GM12878 (cell line): Measurements from ENCODE around the gene STRN4. TPM values are rescaled to one million over a fixed set of nuclear protein-coding genes. Genes with fewer than 3 reads are reported as not detected.

ENCODE experiments used
- ATAC-seq: fragments of 200-7000 bp; cut with Tn5 transposase; 3 replicates; pipeline ENCODE4 v1.9.1; 2020; ENCODE audit warnings: mild to moderate bottlenecking, moderate library complexity
- BruUV-seq: library from RNA; stranded (reverse); fragments of 400-500 nt; replicated peaks from 2 replicates; lab custom pipeline; 2021; lab: Mats Ljungman, UMichigan
- CTCF ChIA-PET: fragments of 300-600 bp; sonication (Branson Sonifier 250); formaldehyde crosslinking; extraction: SDS; loops from one replicate; lab custom pipeline; 2021; ENCODE audit warnings: inconsistent platforms; lab: Yijun Ruan, JAX
- POLR2A ChIA-PET: fragments of 350-600 bp; formaldehyde crosslinking; extraction: SDS; loops from one replicate; lab custom pipeline; 2021; ENCODE audit warnings: inconsistent platforms; lab: Charles Lee
- RAD21 ChIA-PET: fragments of 300-600 bp; sonication (Branson Sonifier 250); formaldehyde crosslinking; loops from one replicate; lab custom pipeline; 2023; ENCODE audit warnings: antibody characterized with exemption; ENCODE audit not compliant: unreplicated experiment; lab: Charles Lee
- SMC1A ChIA-PET: fragments of 300-600 bp; sonication (Branson Sonifier 250); formaldehyde crosslinking; loops from one replicate; lab custom pipeline; 2023; ENCODE audit not compliant: unreplicated experiment, uncharacterized antibody; lab: Charles Lee
- DNase-seq: peaks from one replicate; pipeline ENCODE4 v3.0.0-alpha.2; 2011; ENCODE audit warnings: low read depth, low spot score
- FAIRE-seq: peaks from 3 replicates; lab custom pipeline; 2011; peaks lifted over from hg19 to GRCh38; lab: Jason Lieb, UNC
- H2AFZ ChIP-seq: 2 replicates; pipeline ENCODE4 v1.6.0; 2011; ENCODE audit warnings: low read depth, low read length, control low read depth; ENCODE audit not compliant: control insufficient read depth
- H3K27ac ChIP-seq: 2 replicates; pipeline ENCODE4 v1.5.1; 2011; ENCODE audit warnings: control low read depth; ENCODE audit not compliant: control insufficient read depth, insufficient read depth
- H3K27me3 ChIP-seq, 2 experiments: replicated peaks in 1 of 2; 2 replicates each; pipeline versions ENCODE4 v1.6.0 to v1.6.1; 2011; ENCODE audit warnings: low read length in 1 of 2; ENCODE audit not compliant: control insufficient read depth in 2 of 2, insufficient read depth in 2 of 2
- H3K36me3 ChIP-seq, 2 experiments: 2 replicates each; pipeline ENCODE4 v1.5.1; 2011; ENCODE audit warnings: low read length in 1 of 2; ENCODE audit not compliant: control insufficient read depth in 2 of 2, insufficient read depth in 2 of 2
- H3K4me1 ChIP-seq: 2 replicates; pipeline ENCODE4 v1.6.1; 2011; ENCODE audit warnings: mild to moderate bottlenecking, low read length, moderate library complexity, mixed read lengths; ENCODE audit not compliant: control insufficient read depth, insufficient read depth
- H3K4me2 ChIP-seq: 2 replicates; pipeline ENCODE4 v1.6.0; 2011; ENCODE audit warnings: control low read depth; ENCODE audit not compliant: control insufficient read depth, insufficient read depth
- H3K4me3 ChIP-seq: fragments of 200-600 bp; sonication (generic); 2 replicates; pipeline ENCODE4 v1.5.1; 2016
- H3K79me2 ChIP-seq: 2 replicates; pipeline ENCODE4 v1.6.0; 2011; ENCODE audit warnings: low read length; ENCODE audit not compliant: control insufficient read depth, insufficient read depth
- H3K9ac ChIP-seq: 2 replicates; pipeline ENCODE4 v1.8.0; 2011; ENCODE audit warnings: low read length, control low read depth, mixed read lengths; ENCODE audit not compliant: control insufficient read depth, insufficient read depth
- H3K9me3 ChIP-seq: replicated peaks from 3 replicates; pipeline ENCODE4 v1.5.1; 2011; ENCODE audit warnings: mild to moderate bottlenecking, low read length; ENCODE audit not compliant: control insufficient read depth, insufficient read depth
- H4K20me1 ChIP-seq: 2 replicates; pipeline ENCODE4 v1.6.0; 2011; ENCODE audit not compliant: control insufficient read depth, insufficient read depth
- BACH1 ChIP-seq: fragments of 450-650 bp; IDR thresholded peaks from 2 replicates; pipeline ENCODE4 v1.6.1; 2017; ENCODE audit warnings: mild to moderate bottlenecking, borderline replicate concordance
- CEBPB ChIP-seq, 2 experiments: fragments of 150-350 bp in 1 of 2; IDR thresholded peaks; 2 replicates each; pipeline ENCODE4 v1.6.1; 2012 to 2014; ENCODE audit warnings: low read depth in 2 of 2, low read length in 2 of 2, borderline replicate concordance in 1 of 2, inconsistent platforms in 1 of 2
- CEBPZ ChIP-seq: fragments of 150-350 bp; IDR thresholded peaks from 2 replicates; pipeline ENCODE4 v1.6.1; 2016; ENCODE audit warnings: low read depth, low read length
- CHD2 ChIP-seq: IDR thresholded peaks from 2 replicates; pipeline ENCODE4 v1.6.1; 2011; ENCODE audit warnings: low read depth, low read length, improper control_type of control experiment, borderline replicate concordance
- JUND ChIP-seq: IDR thresholded peaks from 2 replicates; pipeline ENCODE4 v1.6.1; 2012; ENCODE audit warnings: low read depth, mild to moderate bottlenecking, low read length, improper control_type of control experiment, moderate library complexity
- KDM1A ChIP-seq: fragments of 200-600 bp; sonication (generic); IDR thresholded peaks from 2 replicates; pipeline ENCODE4 v1.6.1; 2016; ENCODE audit warnings: borderline replicate concordance
- MYB ChIP-seq: fragments of 150-350 bp; IDR thresholded peaks from 2 replicates; pipeline ENCODE4 v1.6.1; 2014; ENCODE audit warnings: mild to moderate bottlenecking, low read depth, low read length, borderline replicate concordance
- NRF1 ChIP-seq: conservative IDR thresholded peaks from 2 replicates; pipeline ENCODE4 v1.6.1; 2011; ENCODE audit warnings: mild to moderate bottlenecking, low read depth, low read length, improper control_type of control experiment
- PKNOX1 ChIP-seq: fragments of 450-650 bp; IDR thresholded peaks from 2 replicates; pipeline ENCODE4 v1.6.1; 2016; ENCODE audit warnings: mild to moderate bottlenecking
- RB1 ChIP-seq: fragments of 450-650 bp; formaldehyde crosslinking; IDR thresholded peaks from 2 replicates; pipeline ENCODE4 v1.6.1; 2017; ENCODE audit warnings: mild to moderate bottlenecking, borderline replicate concordance
- RUNX3 ChIP-seq: IDR thresholded peaks from 2 replicates; pipeline ENCODE4 v1.6.1; 2012; ENCODE audit warnings: low read length, inconsistent platforms
- SPI1 ChIP-seq: IDR thresholded peaks from 2 replicates; pipeline ENCODE4 v1.6.1; 2011; ENCODE audit warnings: low read depth, mild to moderate bottlenecking, low read length, moderate library complexity, borderline replicate concordance; ENCODE audit not compliant: insufficient read depth
- SUZ12 ChIP-seq: fragments of 200-600 bp; sonication (generic); IDR thresholded peaks from one replicate; pipeline ENCODE4 v1.6.1; 2018; ENCODE audit warnings: antibody characterized with exemption, mild to moderate bottlenecking; ENCODE audit not compliant: unreplicated experiment
- TCF12 ChIP-seq: IDR thresholded peaks from 2 replicates; pipeline ENCODE4 v1.6.1; 2011; ENCODE audit warnings: low read depth, mild to moderate bottlenecking, low read length
- ZNF622 ChIP-seq: fragments of 450-650 bp; IDR thresholded peaks from 2 replicates; pipeline ENCODE4 v1.6.1; 2017; ENCODE audit warnings: mild to moderate bottlenecking, inconsistent platforms
- ZZZ3 ChIP-seq: IDR thresholded peaks from 2 replicates; pipeline ENCODE4 v1.6.1; 2011; ENCODE audit warnings: low read depth; ENCODE audit not compliant: control insufficient read depth, insufficient read length
- WGBS: methylation state at CpG from one replicate; pipeline ENCODE4 v1.1.6; 2016; ENCODE audit warnings: low lambda C conversion rate; ENCODE audit not compliant: insufficient replicate concordance, insufficient coverage; ENCODE audit errors: missing lambda C conversion rate; 5-methylcytosine and 5-hydroxymethylcytosine counted together
- in situ Hi-C: fragments of 300-500 bp; cut with MboI; formaldehyde crosslinking; loops from 9 replicates; pipeline ENCODE4 v1.14.3; 2018; ENCODE audit warnings: mixed read lengths
- intact Hi-C: fragments of 100-400 bp; cut with micrococcal nuclease; formaldehyde crosslinking; loops from one replicate; pipeline ENCODE4 v1.14.2; 2022; ENCODE audit not compliant: unreplicated experiment
- polyA plus RNA-seq, 11 experiments: library from polyadenylated mRNA; depleted of rRNA in 4 of 11; unstranded in 6 of 11; stranded (reverse) in 5 of 11; fragments of >200 nt; fragmentation: Nextera tagmentation in 4 of 11; fragmentation: Illumina TruSeq in 1 of 11; extraction: Ambion mirVana in 4 of 11; extraction: Trizol in 1 of 11; gene quantifications; 1 replicate in 1 of 11; 2 replicates in 10 of 11; pipeline versions ENCODE4 v1.2.1 to v1.2.3, GENCODE V29; 2011 to 2016; ENCODE audit warnings: inconsistent platforms in 2 of 11, missing spikeins in 2 of 11, low read depth in 1 of 11
- total RNA-seq, 4 experiments: library from RNA; depleted of rRNA in 3 of 4; stranded (reverse); fragments of >200 nt in 3 of 4; fragmentation: Illumina TruSeq in 1 of 4; extraction: Trizol in 1 of 4; gene quantifications; 2 replicates each; pipeline versions ENCODE4 v1.2.1 to v1.2.3, GENCODE V29; 2013 to 2021
- TF ChIP-seq, protein P1 (sequence below): IDR thresholded peaks from 2 replicates; pipeline ENCODE4 v1.6.1; 2012; ENCODE audit warnings: low read length, inconsistent platforms

Gene STRN4
- total and polyA plus RNA-seq, 10 of the 15 experiments (the other 5 are each of a cell fraction or from before 2014, with no cell fraction given) = 0.42 to 62.8 (median 22.5) TPM

- Histone ChIP-seq H3K4me3 (no peak overlapping the region), H3K4me1 (no peaks in the 10 kb centered on the region), H3K27me3 (no peaks in the 10 kb centered on the region), H3K79me2 (no peaks in the 10 kb centered on the region), H4K20me1 (no peaks in the 10 kb centered on the region), H3K36me3 (no peaks in the 10 kb centered on the region), H3K4me2 (no peak overlapping the region), H3K9me3 (no peaks in the 10 kb centered on the region), H3K9ac (no peak overlapping the region), H2AFZ (no peak overlapping the region), H3K27ac (no peak overlapping the region)
- ChIA-PET SMC1A (interaction anchor here (1.5 kb wide), 1 partner anchor 79 kb away, joined by 4 read pairs; no protein-coding TSS in a partner anchor), POLR2A (no interaction called here), CTCF (interaction anchor here (1.1 to 6.5 kb wide), 3 partner anchors 7 to 81 kb away, joined by 3 to 133 read pairs (median 5); no protein-coding TSS in a partner anchor), RAD21 (no interaction called here)
- WGBS = 86% methylated on average over 5 of the region's 5 CpGs
- TF ChIP-seq ZNF622 (no peak), MYB (no peak), RB1 (no peak), CEBPZ (no peak), NRF1 (no peak), KDM1A (no peak), ZZZ3 (no peak), SUZ12 (no peak), TCF12 (no peak), CHD2 (no peak), BACH1 (no peak), CEBPB (IDR thresholded peaks at IDR 0.05; ENCODE audit: borderline replicate concordance in 1 of 2, low read depth in 2 of 2, low read length in 2 of 2) (no peak), PKNOX1 (no peak), JUND (no peak), RUNX3 (no peak), SPI1 (no peak)
- TF ChIP-seq, protein P1, sequence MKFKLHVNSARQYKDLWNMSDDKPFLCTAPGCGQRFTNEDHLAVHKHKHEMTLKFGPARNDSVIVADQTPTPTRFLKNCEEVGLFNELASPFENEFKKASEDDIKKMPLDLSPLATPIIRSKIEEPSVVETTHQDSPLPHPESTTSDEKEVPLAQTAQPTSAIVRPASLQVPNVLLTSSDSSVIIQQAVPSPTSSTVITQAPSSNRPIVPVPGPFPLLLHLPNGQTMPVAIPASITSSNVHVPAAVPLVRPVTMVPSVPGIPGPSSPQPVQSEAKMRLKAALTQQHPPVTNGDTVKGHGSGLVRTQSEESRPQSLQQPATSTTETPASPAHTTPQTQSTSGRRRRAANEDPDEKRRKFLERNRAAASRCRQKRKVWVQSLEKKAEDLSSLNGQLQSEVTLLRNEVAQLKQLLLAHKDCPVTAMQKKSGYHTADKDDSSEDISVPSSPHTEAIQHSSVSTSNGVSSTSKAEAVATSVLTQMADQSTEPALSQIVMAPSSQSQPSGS = no peak
- ATAC-seq = no peak
- intact Hi-C loops (no loop called here), in situ Hi-C loops (no loop called here)
- FAIRE-seq = no peak
- no peak for DNase-seq
- no TSS peak for BruUV-seq
Measured at GRCh38 chr19:46761418-46761831, 15.2 kb upstream of the STRN4 start.
